GM23338 (cell line): ENCODE measurements around the gene NDP. TPM values are rescaled to one million over a fixed set of nuclear protein-coding genes. Genes with fewer than 3 reads are reported as not detected.
A peak's percentile ranks its signal among the peaks of the same experiment; 100 is the strongest.

Experiments
- ATAC-seq: fragments of 200-7000 bp; cut with Tn5 transposase; 3 replicates; pipeline ENCODE4 v1.9.1; 2020
- DNase-seq: peaks from one replicate; pipeline ENCODE4 v3.0.0-alpha.2; 2015; ENCODE audit warnings: low spot score
- H2AFZ ChIP-seq: fragments of 200-600 bp; sonication (generic); 2 replicates; pipeline ENCODE4 v1.8.0; 2016; ENCODE audit warnings: antibody characterized with exemption, mild to moderate bottlenecking, moderate library complexity
- H3F3A ChIP-seq: fragments of 200-600 bp; sonication (generic); replicated peaks from 2 replicates; pipeline ENCODE4 v1.8.0; 2017; ENCODE audit warnings: antibody characterized with exemption, mixed run types, low read depth
- H3K27ac ChIP-seq: fragments of 200-600 bp; sonication (generic); 2 replicates; pipeline ENCODE4 v1.6.1; 2016; ENCODE audit warnings: low read depth
- H3K27me3 ChIP-seq: fragments of 200-600 bp; sonication (generic); 2 replicates; pipeline ENCODE4 v1.8.0; 2016; ENCODE audit warnings: mild to moderate bottlenecking, mixed run types, moderate library complexity; ENCODE audit not compliant: insufficient read depth
- H3K36me3 ChIP-seq: fragments of 200-600 bp; sonication (generic); 2 replicates; pipeline ENCODE4 v1.8.0; 2016; ENCODE audit warnings: mild to moderate bottlenecking; ENCODE audit not compliant: insufficient read depth
- H3K4me1 ChIP-seq: fragments of 200-600 bp; sonication (generic); 2 replicates; pipeline ENCODE4 v1.8.0; 2016; ENCODE audit warnings: mild to moderate bottlenecking, moderate library complexity; ENCODE audit not compliant: insufficient read depth
- H3K4me2 ChIP-seq: fragments of 200-600 bp; sonication (generic); 2 replicates; pipeline ENCODE4 v1.7.1; 2017; ENCODE audit warnings: mixed run types
- H3K4me3 ChIP-seq: fragments of 200-600 bp; sonication (generic); 2 replicates; pipeline ENCODE4 v1.6.1; 2016; ENCODE audit warnings: mixed run types
- H3K79me2 ChIP-seq: fragments of 200-600 bp; sonication (generic); replicated peaks from 2 replicates; pipeline ENCODE4 v1.8.0; 2017; ENCODE audit warnings: mild to moderate bottlenecking; ENCODE audit not compliant: insufficient read depth
- H3K9me2 ChIP-seq: fragments of 200-600 bp; sonication (generic); 2 replicates; pipeline ENCODE4 v1.8.0; 2017; ENCODE audit not compliant: insufficient read depth
- H4K20me1 ChIP-seq: fragments of 200-600 bp; sonication (generic); replicated peaks from 2 replicates; pipeline ENCODE4 v1.8.0; 2017; ENCODE audit warnings: mild to moderate bottlenecking; ENCODE audit not compliant: insufficient read depth
- H3K27ac Mint-ChIP-seq: 2 replicates; pipeline ENCODE4 v1.8.0; 2020; ENCODE audit warnings: inconsistent platforms, mild to moderate bottlenecking, moderate library complexity, mixed read lengths
- H3K27me3 Mint-ChIP-seq: 3 replicates; pipeline ENCODE4 v1.8.0; 2022; ENCODE audit warnings: low read depth, mild to moderate bottlenecking, moderate library complexity, mixed read lengths, inconsistent platforms; ENCODE audit not compliant: insufficient read depth, poor library complexity
- H3K36me3 Mint-ChIP-seq: 3 replicates; pipeline ENCODE4 v1.8.0; 2021; ENCODE audit warnings: low read depth, mild to moderate bottlenecking, inconsistent platforms, moderate library complexity, mixed read lengths
- H3K4me1 Mint-ChIP-seq: 3 replicates; pipeline ENCODE4 v1.8.0; 2020; ENCODE audit warnings: mild to moderate bottlenecking, inconsistent platforms, mixed read lengths
- H3K4me3 Mint-ChIP-seq: 3 replicates; pipeline ENCODE4 v1.8.0; 2021; ENCODE audit warnings: moderate library complexity, mild to moderate bottlenecking, inconsistent platforms, mixed read lengths
- H3K9me3 Mint-ChIP-seq: 3 replicates; pipeline ENCODE4 v1.8.0; 2020; ENCODE audit warnings: moderate library complexity, mild to moderate bottlenecking, inconsistent platforms, mixed read lengths
- CREB1 ChIP-seq: fragments of 250-450 bp; sonication (Bioruptor Pico); IDR thresholded peaks from 2 replicates; pipeline ENCODE4 v1.5.0; 2020; ENCODE audit warnings: low read depth, mild to moderate bottlenecking, moderate library complexity
- EZH2 ChIP-seq: fragments of 200-600 bp; sonication (generic); IDR thresholded peaks from one replicate; pipeline ENCODE4 v1.8.0; 2017; ENCODE audit warnings: antibody characterized with exemption, mild to moderate bottlenecking, low read depth; ENCODE audit not compliant: unreplicated experiment
- REST ChIP-seq: IDR thresholded peaks from one replicate; pipeline ENCODE4 v1.6.1; 2018; ENCODE audit warnings: antibody characterized with exemption; ENCODE audit not compliant: unreplicated experiment
- ZNF114 ChIP-seq: fragments of 250-450 bp; sonication (Bioruptor Pico); IDR thresholded peaks from 2 replicates; pipeline ENCODE4 v1.5.0; 2020; ENCODE audit warnings: mild to moderate bottlenecking, moderate library complexity
- polyA plus RNA-seq: library from polyadenylated mRNA; unstranded; fragments of >200 nt; fragmentation: Nextera tagmentation; extraction: Ambion mirVana; gene quantifications from 2 replicates; pipeline ENCODE4 v1.2.1, GENCODE V29; 2016
- total RNA-seq: library from RNA; depleted of rRNA; stranded (reverse); fragments of >200 nt; shearing (Covaris generic); gene quantifications from 2 replicates; pipeline ENCODE4 v1.2.3, GENCODE V29; 2014
- TF ChIP-seq, protein P1 (sequence below), 2 experiments: fragments of 200-600 bp in 1 of 2; sonication (generic) in 1 of 2; conservative IDR thresholded peaks; 2 replicates each; pipeline versions ENCODE4 v1.5.1 to v1.6.1; 2016 to 2017; ENCODE audit warnings: antibody characterized with exemption in 2 of 2, low read depth in 2 of 2, mild to moderate bottlenecking in 2 of 2, moderate library complexity in 1 of 2

Gene NDP
- total and polyA plus RNA-seq, 2 experiments from 2014 or later: 0.14 TPM; not detected in 1

GRCh38 chrX:43962636-43963035, 10.6 kb downstream of the NDP start (continued):
- TF ChIP-seq REST (no peak), EZH2 (no peak)

- Histone ChIP-seq H3F3A (no peaks in the 10 kb centered on the region), H3K4me1 (no peaks in the 10 kb centered on the region), H3K79me2 (no peaks in the 10 kb centered on the region), H3K9me2 (no peaks in the 10 kb centered on the region), H3K27ac (no peak overlapping the region), H4K20me1 (no peaks in the 10 kb centered on the region), H2AFZ (no peak overlapping the region), H3K27me3 (no peaks in the 10 kb centered on the region), H3K4me2 (no peak overlapping the region), H3K4me3 (no peak overlapping the region), H3K36me3 (no peaks in the 10 kb centered on the region)
- peaks cover 3% of the 10 kb centered on the region; the same call in 1 of the 3 replicates for H3K36me3 Mint-ChIP-seq
- H3K27me3 Mint-ChIP-seq: no peaks in the 10 kb centered on the region
- DNase-seq: no peak
- no peak overlapping the region for H3K27ac Mint-ChIP-seq
- H3K9me3 Mint-ChIP-seq: no peaks in the 10 kb centered on the region
- peaks cover 2% of the 10 kb centered on the region; the same call in 2 of the 3 replicates for H3K4me1 Mint-ChIP-seq
- ATAC-seq: no peak
- TF ChIP-seq ZNF114: no peak
- TF ChIP-seq, protein P1, sequence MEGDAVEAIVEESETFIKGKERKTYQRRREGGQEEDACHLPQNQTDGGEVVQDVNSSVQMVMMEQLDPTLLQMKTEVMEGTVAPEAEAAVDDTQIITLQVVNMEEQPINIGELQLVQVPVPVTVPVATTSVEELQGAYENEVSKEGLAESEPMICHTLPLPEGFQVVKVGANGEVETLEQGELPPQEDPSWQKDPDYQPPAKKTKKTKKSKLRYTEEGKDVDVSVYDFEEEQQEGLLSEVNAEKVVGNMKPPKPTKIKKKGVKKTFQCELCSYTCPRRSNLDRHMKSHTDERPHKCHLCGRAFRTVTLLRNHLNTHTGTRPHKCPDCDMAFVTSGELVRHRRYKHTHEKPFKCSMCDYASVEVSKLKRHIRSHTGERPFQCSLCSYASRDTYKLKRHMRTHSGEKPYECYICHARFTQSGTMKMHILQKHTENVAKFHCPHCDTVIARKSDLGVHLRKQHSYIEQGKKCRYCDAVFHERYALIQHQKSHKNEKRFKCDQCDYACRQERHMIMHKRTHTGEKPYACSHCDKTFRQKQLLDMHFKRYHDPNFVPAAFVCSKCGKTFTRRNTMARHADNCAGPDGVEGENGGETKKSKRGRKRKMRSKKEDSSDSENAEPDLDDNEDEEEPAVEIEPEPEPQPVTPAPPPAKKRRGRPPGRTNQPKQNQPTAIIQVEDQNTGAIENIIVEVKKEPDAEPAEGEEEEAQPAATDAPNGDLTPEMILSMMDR (conservative IDR thresholded peaks at IDR 0.05; ENCODE audit: low read depth in 2 of 2): peak; percentile 46 to 48
- TF ChIP-seq CREB1 (CRISPR knock-in tag): no peak
- H3K4me3 Mint-ChIP-seq: no peak overlapping the region
Measured at GRCh38 chrX:43961699-43962098, 11.5 kb downstream of the NDP start.

GRCh38 chrX:43958529-43958928, 14.7 kb downstream of the NDP start:
- Histone ChIP-seq H2AFZ (no peak overlapping the region), H4K20me1 (no peaks in the 10 kb centered on the region), H3K36me3 (no peaks in the 10 kb centered on the region), H3F3A (no peaks in the 10 kb centered on the region), H3K27me3 (no peaks in the 10 kb centered on the region), H3K9me2 (no peaks in the 10 kb centered on the region), H3K79me2 (no peaks in the 10 kb centered on the region), H3K27ac (no peak overlapping the region), H3K4me2 (no peak overlapping the region), H3K4me1 (no peaks in the 10 kb centered on the region), H3K4me3 (no peak overlapping the region)
- Mint-ChIP-seq H3K27ac (no peak overlapping the region), H3K27me3 (no peaks in the 10 kb centered on the region), H3K4me3 (no peak overlapping the region), H3K36me3 (peaks cover 3% of the 10 kb centered on the region; the same call in 1 of the 3 replicates), H3K9me3 (no peaks in the 10 kb centered on the region), H3K4me1 (peaks cover 2% of the 10 kb centered on the region; the same call in 2 of the 3 replicates)
- no peak for TF ChIP-seq ZNF114
- TF ChIP-seq, protein P1 (conservative IDR thresholded peaks at IDR 0.05; ENCODE audit: low read depth in 2 of 2): peak; percentile 68 to 74
- peak; percentile 82 for DNase-seq
- ATAC-seq: peak; percentile 87
